AG09319 (cell line): ENCODE data around the gene MBTPS1.

Source experiments
- DNase-seq: peaks from one replicate; pipeline ENCODE4 v3.0.0-alpha.2; 2010; ENCODE audit warnings: low read depth; ENCODE audit errors: extremely low read depth
- CTCF ChIP-seq: IDR thresholded peaks from 2 replicates; pipeline ENCODE4 v1.5.1; 2011; ENCODE audit warnings: low read depth, mild to moderate bottlenecking, inconsistent platforms, low read length, moderate library complexity

MBTPS1 gene

DNA sequence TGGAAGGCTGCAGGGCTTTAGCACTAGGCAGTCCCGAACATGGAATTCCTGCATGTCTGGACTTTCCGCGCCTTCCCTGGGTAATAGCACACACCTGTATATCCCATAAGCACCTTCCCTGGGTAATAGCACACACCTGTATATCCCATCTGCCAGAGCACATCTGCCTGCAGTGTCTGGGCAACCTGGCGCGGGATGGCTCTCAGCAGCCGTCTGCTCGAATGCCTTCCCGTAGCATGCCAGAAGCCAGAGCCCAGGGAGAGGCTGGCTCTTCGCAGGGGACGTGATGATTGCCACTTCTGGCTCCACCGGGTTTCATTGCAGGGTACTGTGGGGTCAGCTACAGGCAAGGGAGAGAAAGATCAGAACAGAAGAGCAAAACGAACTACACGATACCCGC, 21.3 kb downstream of the MBTPS1 start:
- no peak for TF ChIP-seq CTCF
- no peak for DNase-seq

GRCh38 chr16:84093879-84094270, 22.9 kb downstream of the MBTPS1 start:
- DNase-seq, result no peak
- TF ChIP-seq CTCF, result no peak

- no peak for DNase-seq
- no peak for TF ChIP-seq CTCF
Observed at GRCh38 chr16:84093120-84093878, 23.4 kb downstream of the MBTPS1 start.

DNA sequence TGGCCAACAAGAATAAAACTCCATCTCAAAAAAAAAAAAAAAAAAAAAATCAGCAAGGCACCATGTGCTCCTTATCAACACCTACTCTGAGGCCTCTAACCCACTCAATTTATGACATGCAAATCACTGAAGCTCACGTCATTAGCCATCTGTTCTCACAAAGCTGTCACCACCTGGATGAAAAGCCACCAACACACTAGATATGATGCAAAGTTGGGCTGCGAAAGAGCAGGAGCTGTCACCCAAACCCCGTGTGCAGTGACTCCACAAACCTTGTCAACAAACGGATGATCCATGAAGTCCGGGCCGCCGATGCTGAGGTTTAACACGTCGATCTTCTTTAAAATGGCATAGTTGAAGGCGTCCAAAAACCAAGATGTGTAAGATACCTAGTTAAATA, 25.3 kb downstream of the MBTPS1 start:
- no peak for TF ChIP-seq CTCF
- DNase-seq, result no peak

- no peak for DNase-seq
- TF ChIP-seq CTCF, result no peak
Observed at GRCh38 chr16:84090211-84090610, 26.5 kb downstream of the MBTPS1 start.

DNA sequence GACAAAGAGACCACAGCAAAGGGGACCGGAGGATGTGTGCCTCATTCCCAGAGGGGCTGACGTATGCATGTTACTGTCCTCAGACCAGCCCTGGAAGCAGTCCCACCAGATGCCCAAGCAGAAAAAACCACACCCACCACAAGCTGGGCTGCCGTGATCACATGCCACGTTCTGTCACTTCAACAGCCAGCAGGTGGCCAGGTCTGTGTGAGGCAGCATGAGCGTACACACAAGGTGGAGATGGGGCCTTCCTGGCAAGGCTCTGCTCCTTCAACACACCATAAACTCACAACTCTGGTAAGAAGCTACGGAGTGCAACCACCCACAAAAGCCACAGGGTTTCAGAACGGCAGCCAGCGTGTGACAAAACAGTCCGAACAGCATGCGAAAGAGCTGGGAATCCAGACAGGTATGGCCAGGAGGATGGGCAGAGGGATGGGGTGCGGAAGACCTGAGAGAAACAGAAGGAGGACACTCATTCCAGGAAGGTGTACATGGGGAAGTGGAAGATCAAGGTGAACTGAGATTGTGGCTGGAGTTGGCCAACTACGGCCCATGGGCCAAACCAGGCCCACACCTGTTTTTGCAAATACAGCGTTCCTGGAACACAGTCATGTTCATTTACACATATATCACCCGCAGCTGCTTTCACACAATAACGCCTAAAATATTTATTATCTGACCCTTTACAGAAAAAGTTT, 27.9 kb downstream of the MBTPS1 start:
- TF ChIP-seq CTCF, result no peak
- DNase-seq, result no peak

- DNase-seq, result no peak
- TF ChIP-seq CTCF, result no peak
Observed at GRCh38 chr16:84087466-84088151, 29.1 kb downstream of the MBTPS1 start.
